ENCODE data around the gene SH3D19.
"Not testable (repeated sequence)": the region's sequence is repeated elsewhere in the genome, so short reads cannot be mapped to it uniquely, and the experiment has no call there.

The SH3D19 gene

GRCh38 chr4:151267822-151268535 is 57.4 kb downstream of the SH3D19 start:
- DNase-seq: no peak

- DNase-seq: no peak
These were observed 58.3 kb downstream of the SH3D19 start for GRCh38 chr4:151267104-151267503.

- DNase-seq: no peak
These were observed 58.9 kb downstream of the SH3D19 start for GRCh38 chr4:151266497-151266896.

GRCh38 chr4:151263455-151263854 is 62.0 kb downstream of the SH3D19 start:
- DNase-seq: no peak

DNA sequence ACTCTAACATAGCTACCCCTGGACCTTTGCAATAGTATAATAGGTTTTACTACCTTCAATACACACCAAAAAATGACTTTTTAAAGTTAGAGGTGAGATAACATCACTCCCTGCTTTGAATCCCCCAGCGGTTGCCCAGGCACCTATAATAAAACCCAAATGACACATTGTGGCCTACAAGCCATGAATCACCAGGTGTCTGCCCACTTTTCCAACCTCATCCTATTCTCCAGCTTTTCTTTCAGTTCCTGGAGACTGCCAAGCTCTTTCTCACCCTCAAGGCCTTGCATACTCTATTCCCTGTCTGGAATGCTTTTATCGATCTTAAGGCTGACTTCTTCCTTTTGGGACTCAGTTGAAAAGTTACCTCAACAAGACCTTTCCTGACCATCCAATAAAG is 64.9 kb downstream of the SH3D19 start:
- no peak for DNase-seq

- DNase-seq: no peak
These were observed 65.7 kb downstream of the SH3D19 start for GRCh38 chr4:151259752-151260151.

GRCh38 chr4:151257704-151258103 is 67.7 kb downstream of the SH3D19 start:
- DNase-seq: no peak

DNA sequence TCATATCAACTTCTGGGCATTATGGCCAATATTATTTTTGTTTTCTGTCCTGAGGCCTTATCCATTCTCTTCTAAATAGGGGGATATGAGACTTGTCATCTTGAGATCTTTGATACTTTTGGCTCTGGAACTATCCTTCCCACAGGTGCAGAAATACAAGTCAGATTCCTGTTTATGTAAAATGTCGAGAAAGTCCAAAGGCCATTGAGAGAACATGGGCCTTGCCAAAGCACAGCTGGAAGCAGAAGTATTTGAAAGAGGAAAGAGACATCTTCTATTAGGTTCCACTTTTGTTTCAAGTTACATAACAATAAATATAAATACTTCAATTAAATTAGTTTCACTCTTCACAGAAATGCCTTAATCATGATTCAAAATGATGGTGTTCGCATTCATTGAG is 69.3 kb downstream of the SH3D19 start:
- DNase-seq: no peak

- not testable (repeated sequence) for DNase-seq
These were observed 69.7 kb downstream of the SH3D19 start for GRCh38 chr4:151255680-151256079.

- not testable (repeated sequence) for DNase-seq
These were observed 70.2 kb downstream of the SH3D19 start for GRCh38 chr4:151255226-151255625.

DNA sequence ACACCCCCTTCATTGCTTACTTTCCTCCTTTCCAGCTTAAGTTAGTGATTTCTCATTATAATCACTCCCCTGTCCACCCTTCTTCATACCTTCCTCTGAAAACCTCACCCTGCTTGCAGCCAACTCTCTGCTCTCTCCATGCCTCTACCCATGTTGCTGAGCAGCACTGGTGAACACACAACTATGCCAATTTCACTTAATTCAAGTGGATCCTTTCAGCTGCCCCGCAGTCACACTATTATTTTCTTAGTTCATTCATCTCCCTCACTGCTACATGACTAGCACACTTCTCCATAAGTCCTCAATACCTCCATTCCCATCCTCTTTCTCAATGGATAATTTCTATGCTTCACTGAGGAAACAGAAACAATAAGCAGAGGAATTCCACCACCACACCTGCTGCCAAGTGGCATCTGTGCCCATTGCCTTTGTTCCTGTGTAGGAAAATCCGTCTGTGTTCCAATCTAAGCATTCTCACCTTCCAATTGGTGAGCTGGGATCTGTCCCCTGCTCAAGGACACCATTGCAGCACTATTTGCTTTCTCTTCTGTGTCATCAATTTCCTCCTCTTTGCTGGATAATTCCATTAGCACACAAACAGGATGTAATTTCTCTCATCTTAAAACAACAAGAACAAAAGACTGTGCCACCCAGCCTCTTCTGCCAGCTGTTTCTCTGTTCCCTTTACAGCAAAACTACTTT is 73.7 kb downstream of the SH3D19 start:
- DNase-seq: no peak

- no peak for DNase-seq
These were observed 74.7 kb downstream of the SH3D19 start for GRCh38 chr4:151250706-151251105.

DNA sequence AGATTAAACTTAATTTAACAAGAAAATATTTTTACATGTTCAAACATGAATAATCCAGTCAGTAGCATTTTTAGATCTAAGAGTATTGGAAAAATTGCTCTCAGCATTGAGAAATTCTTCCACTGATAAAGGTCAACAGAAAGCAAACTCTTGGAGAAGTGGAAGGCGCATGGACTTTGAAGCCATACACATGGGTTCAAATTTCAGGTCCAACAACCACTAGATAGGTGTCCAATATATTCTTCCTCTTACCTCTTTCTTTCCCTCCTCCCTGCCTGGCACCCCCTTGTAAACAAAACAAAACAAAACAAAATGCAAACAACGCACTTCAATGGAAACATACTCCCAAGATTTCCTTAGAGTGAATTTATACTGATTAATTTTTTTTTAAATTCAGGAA is 76.9 kb downstream of the SH3D19 start:
- no peak for DNase-seq

DNA sequence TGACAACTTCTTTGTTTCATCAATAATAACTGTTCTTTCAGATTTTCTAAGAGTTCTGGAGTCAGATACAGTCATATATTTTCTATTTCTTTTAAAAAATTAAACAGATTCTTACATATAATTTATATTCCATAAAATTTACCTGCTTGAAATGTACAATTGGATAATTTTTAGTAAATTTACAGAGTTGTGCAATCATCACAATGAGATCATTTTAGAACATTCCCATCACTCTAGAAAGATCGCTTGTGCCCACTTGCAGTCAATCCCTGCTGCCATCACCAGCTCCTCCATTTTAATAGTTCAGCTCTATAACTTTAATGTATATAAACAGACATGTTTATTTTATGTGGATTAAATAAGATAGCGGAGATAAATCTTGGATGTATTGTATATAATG is 78.0 kb downstream of the SH3D19 start:
- DNase-seq: no peak

DNA sequence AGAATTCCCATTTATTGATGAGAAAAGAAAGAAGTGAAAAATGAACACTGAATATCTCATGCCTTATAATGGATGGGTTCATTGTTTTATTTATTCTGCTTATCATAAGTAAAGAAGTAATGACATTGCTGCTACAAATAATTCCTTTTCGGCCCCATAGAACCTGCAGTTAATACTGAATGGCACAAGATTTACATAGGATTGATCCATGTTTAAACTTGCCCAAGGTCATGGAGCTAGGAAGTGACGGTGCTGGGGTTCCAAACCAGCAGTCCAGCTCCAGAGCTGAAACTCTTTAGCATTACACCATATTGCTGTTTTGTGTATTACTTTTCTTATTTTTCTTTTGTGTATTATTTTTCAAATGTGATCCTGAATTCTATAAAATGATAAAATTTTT is 78.7 kb downstream of the SH3D19 start:
- DNase-seq: no peak

DNA sequence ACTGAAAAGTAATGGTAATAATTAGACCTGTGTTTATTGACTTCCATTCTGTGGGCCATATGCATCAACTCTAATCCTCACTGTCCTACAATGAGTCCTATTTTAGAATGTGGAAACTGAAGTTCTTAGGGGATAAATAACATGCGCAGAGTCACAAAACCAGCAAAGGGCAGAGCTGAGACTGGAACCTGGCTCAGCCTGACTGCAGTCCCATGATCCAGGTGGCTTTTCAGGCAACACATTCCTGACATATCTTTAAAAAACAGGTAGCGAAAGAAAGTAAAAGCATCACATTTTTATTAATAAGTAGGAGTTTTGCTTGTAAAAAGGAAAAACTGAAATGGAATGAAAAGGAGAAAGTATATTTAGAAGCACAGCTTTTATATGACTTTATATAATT is 83.1 kb downstream of the SH3D19 start:
- DNase-seq: no peak

GRCh38 chr4:151239608-151240007 is 85.8 kb downstream of the SH3D19 start:
- no peak for DNase-seq

- no peak for DNase-seq
These were observed 86.9 kb downstream of the SH3D19 start for GRCh38 chr4:151238477-151238876.

GRCh38 chr4:151236036-151236435 is 89.4 kb downstream of the SH3D19 start:
- DNase-seq: no peak

GRCh38 chr4:151235373-151235772 is 90.0 kb downstream of the SH3D19 start:
- DNase-seq: not testable (repeated sequence)

GRCh38 chr4:151233600-151233999 is 91.8 kb downstream of the SH3D19 start:
- DNase-seq: no peak

DNA sequence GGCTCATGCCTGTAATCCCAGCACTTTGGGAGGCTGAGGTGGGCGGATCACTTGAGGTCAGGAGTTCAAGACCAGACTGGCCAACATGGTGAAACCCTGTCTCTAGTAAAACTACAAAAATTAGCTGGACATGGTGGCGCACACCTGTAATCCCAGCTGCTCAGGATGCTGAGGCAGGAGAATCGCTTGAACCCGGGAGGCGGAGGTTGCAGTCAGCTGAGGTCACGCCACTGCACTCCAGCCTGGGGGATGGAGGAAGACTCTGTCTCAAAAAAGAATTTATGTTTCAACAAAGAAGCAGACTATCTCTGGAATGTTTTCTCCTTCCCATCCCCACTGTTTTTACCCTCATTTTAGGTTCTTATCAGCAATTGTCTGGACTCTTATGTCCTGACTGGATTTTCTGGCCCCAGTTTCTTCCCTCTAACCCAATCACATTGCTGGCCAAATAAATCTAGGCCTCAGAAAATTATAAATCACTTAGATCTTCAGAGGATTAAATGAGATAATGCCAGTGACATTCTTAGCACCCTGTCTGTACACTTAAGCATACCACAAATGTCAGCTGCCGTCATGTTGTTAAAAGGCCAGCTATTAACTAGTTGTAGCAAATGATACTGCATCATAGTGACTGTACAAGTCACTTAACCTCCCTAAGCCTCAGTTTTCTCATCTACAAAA is 93.3 kb downstream of the SH3D19 start:
- DNase-seq: no peak

GRCh38 chr4:151228189-151229119 is 97.0 kb downstream of the SH3D19 start:
- no peak for DNase-seq
